ENCODE data around the gene NKTR. TPM values are rescaled to one million over a fixed set of nuclear protein-coding genes. Genes with fewer than 3 reads are reported as not detected.

The NKTR gene
- total and polyA plus RNA-seq, 9 of the 15 experiments (the other 6 are each of a cell fraction or from before 2014, with no cell fraction given): 19.7 to 123 (median 92.6) TPM

DNA sequence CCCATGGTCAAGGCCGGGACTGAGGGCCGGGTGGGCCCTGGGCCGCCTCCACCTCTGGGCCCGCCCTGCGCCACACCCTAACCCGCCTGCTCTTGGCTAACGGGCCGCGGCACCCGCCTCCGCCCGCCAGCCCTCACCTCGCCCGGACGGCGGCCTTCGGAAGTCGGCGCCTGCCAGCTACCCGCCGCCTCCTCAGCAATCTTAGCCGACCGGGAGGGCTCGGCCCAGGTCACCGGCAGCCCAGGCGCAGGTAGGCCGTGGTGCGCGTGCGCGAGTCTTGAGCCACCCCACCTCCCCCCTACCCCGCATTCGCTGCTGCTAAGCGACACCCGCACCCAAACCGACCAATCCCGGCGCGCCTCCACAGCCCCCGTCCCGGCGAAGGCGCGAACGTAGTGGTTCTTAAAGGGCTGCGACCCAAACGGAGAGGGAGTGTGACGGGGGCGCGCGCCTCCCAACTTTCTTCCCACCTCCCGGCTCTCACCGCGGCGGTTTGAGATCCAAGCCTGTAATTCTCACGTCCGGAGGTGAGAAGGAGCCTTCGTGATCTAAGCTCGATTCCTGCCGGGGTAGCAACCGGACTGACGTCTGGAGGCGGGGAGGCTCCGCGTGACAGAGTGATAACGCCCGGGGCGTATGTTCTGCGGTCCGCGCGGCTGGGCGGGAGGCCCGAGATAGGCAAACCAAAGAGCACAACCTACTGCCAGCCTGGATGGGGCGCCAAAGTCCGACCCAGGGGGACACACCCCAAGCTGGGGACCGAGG is 18.6 kb upstream of the NKTR start, which contains the start of gene SEC22C (continued):
- TF ChIP-seq HNRNPH1 (optimal IDR thresholded peaks at IDR 0.05; ENCODE audit: low read depth, low read length): no peak
- no peak for TF ChIP-seq ZKSCAN3 (CRISPR knock-in tag; IDR thresholded peaks at IDR 0.05)
- no peak for TF ChIP-seq PATZ1 (CRISPR knock-in tag; IDR thresholded peaks at IDR 0.05; ENCODE audit: borderline replicate concordance)
- TF ChIP-seq SIN3B (IDR thresholded peaks at IDR 0.05; ENCODE audit: low read depth): peak; percentile 48; the same call in 1 of the 2 replicates
- no peak for TF ChIP-seq ZNF717 (CRISPR knock-in tag; IDR thresholded peaks at IDR 0.05)
- no peak for TF ChIP-seq SNRNP70 (optimal IDR thresholded peaks at IDR 0.05; ENCODE audit: low read depth, low read length)
- TF ChIP-seq ADNP (tag; IDR thresholded peaks at IDR 0.05): no peak
- TF ChIP-seq, protein P1, sequence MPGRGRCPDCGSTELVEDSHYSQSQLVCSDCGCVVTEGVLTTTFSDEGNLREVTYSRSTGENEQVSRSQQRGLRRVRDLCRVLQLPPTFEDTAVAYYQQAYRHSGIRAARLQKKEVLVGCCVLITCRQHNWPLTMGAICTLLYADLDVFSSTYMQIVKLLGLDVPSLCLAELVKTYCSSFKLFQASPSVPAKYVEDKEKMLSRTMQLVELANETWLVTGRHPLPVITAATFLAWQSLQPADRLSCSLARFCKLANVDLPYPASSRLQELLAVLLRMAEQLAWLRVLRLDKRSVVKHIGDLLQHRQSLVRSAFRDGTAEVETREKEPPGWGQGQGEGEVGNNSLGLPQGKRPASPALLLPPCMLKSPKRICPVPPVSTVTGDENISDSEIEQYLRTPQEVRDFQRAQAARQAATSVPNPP (IDR thresholded peaks at IDR 0.05; ENCODE audit: borderline replicate concordance, insufficient read depth, insufficient read length): no peak
- TF ChIP-seq GATA2 (CRISPR knock-in tag; IDR thresholded peaks at IDR 0.05): peak; percentile 76
- TF ChIP-seq, protein P2, sequence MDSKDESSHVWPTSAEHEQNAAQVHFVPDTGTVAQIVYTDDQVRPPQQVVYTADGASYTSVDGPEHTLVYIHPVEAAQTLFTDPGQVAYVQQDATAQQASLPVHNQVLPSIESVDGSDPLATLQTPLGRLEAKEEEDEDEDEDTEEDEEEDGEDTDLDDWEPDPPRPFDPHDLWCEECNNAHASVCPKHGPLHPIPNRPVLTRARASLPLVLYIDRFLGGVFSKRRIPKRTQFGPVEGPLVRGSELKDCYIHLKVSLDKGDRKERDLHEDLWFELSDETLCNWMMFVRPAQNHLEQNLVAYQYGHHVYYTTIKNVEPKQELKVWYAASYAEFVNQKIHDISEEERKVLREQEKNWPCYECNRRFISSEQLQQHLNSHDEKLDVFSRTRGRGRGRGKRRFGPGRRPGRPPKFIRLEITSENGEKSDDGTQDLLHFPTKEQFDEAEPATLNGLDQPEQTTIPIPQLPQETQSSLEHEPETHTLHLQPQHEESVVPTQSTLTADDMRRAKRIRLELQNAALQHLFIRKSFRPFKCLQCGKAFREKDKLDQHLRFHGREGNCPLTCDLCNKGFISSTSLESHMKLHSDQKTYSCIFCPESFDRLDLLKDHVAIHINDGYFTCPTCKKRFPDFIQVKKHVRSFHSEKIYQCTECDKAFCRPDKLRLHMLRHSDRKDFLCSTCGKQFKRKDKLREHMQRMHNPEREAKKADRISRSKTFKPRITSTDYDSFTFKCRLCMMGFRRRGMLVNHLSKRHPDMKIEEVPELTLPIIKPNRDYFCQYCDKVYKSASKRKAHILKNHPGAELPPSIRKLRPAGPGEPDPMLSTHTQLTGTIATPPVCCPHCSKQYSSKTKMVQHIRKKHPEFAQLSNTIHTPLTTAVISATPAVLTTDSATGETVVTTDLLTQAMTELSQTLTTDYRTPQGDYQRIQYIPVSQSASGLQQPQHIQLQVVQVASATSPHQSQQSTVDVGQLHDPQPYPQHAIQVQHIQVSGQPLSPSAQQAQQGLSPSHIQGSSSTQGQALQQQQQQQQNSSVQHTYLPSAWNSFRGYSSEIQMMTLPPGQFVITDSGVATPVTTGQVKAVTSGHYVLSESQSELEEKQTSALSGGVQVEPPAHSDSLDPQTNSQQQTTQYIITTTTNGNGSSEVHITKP (IDR thresholded peaks at IDR 0.05; ENCODE audit: partially characterized antibody): peak; percentile 59
- peak; percentile 65 for TF ChIP-seq ZFP36 (IDR thresholded peaks at IDR 0.05; ENCODE audit: low read depth, low read length, partially characterized antibody)
- TF ChIP-seq XRCC5 (IDR thresholded peaks at IDR 0.05; ENCODE audit: low read depth, low read length): no peak; the same call in none of the 2 replicates
- peak; percentile 93 for TF ChIP-seq MYC (IDR thresholded peaks at IDR 0.05; ENCODE audit: low read depth, low read length)
- no peak; the same call in 1 of the 2 replicates for TF ChIP-seq MYC (CRISPR knock-in tag; IDR thresholded peaks at IDR 0.05; ENCODE audit: borderline replicate concordance, low read depth)
- no peak for TF ChIP-seq PCBP2 (IDR thresholded peaks at IDR 0.05; ENCODE audit: low read depth, low read length, poor library complexity, severe bottlenecking)
- TF ChIP-seq BCOR (IDR thresholded peaks at IDR 0.05): peak; percentile 70
- no peak for TF ChIP-seq ZNF217 (CRISPR knock-in tag; IDR thresholded peaks at IDR 0.05)
- TF ChIP-seq NFRKB (IDR thresholded peaks at IDR 0.05; ENCODE audit: low read depth): 0 out of 2 replicates have a peak, but pooled peaks have one; percentile 3
- TF ChIP-seq MCM3 (IDR thresholded peaks at IDR 0.05): no peak

All from K562 (cell line).